GM19239 (cell line): Measurements from ENCODE around the gene KBTBD8.

Experiments
- DNase-seq: peaks from one replicate; pipeline ENCODE4 v3.0.0; 2011; ENCODE audit warnings: low spot score; ENCODE audit not compliant: insufficient read length
- FAIRE-seq: peaks from 2 replicates; lab custom pipeline; 2011; peaks lifted over from hg19 to GRCh38; lab: Jason Lieb, UNC

KBTBD8 gene

DNA sequence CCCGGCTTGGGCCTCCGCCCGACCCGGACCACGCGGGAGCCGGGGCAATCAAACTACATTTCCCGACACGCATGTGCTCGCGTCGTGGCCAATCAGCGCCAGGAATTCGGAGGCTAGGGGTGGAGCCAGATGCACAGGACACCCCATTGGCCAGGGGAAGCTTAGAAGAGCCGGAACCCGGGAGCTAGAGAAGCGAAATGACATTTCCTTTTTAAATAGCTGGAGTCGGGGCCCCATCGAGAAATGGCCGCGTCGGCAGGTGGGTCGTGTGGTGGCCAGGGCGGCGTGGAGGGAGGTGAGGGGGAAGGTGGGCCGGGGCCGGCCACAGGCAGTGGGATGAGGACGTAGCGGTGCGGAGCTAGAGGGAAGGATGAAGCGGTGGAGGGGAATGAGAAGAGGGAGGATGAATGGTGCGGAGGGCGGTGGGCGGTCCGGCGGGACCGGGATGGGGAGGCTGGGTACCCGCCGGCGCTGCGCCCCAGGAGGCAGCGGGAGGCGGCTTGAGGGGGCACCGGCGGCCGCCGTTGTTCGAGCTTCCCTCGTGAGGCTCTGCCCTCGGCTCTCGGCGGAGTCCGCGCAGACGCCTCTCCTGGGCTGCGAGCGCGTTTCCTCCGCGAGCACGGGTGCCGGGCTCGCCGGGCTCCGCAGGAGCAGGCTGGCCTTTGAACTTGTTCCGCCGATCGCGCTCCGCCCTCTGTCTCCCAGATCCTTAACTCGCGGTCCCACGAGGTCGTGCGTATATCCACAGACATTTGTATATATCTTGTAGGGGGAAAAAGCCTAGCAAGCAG lies at the start of gene KBTBD8:
Gene KBTBD8, plus strand, starts transcription at position 195 of the 791 bp plus-strand sequence. Its CDS starts 49 bp downstream, at position 244.
- DNase-seq (peak; percentile 83), FAIRE-seq (peak; percentile 99)

GRCh38 chr3:66948838-66949237 lies 49.3 kb upstream of the KBTBD8 start:
- FAIRE-seq (no peak), DNase-seq (no peak)

GRCh38 chr3:66949898-66950297 lies 48.2 kb upstream of the KBTBD8 start:
- no peak for FAIRE-seq
- DNase-seq: no peak

DNA sequence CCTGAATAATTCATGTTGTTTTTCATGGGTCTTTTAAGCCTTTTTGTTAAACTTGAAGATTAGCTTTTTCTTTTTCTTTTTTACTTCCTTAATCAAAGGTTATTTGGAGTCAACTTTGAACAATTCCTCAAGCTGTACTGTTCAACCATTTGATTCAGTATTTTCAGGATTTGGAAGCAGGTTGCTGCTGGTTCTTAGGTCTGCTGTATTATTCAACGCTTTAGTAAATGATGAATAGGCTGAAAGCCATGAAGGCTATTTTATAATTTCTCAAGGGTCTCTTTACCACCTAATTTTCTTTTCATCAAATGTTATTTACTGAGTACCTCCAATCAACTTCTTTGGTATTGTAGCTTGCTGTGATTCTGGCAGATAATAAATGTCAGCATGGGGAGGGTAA lies 45.8 kb upstream of the KBTBD8 start:
- DNase-seq (no peak), FAIRE-seq (no peak)

GRCh38 chr3:66953934-66954445 lies 44.1 kb upstream of the KBTBD8 start:
- no peak for DNase-seq
- no peak for FAIRE-seq

- FAIRE-seq: no peak
- DNase-seq: no peak
Observed at GRCh38 chr3:66956742-66957141, 41.4 kb upstream of the KBTBD8 start.

DNA sequence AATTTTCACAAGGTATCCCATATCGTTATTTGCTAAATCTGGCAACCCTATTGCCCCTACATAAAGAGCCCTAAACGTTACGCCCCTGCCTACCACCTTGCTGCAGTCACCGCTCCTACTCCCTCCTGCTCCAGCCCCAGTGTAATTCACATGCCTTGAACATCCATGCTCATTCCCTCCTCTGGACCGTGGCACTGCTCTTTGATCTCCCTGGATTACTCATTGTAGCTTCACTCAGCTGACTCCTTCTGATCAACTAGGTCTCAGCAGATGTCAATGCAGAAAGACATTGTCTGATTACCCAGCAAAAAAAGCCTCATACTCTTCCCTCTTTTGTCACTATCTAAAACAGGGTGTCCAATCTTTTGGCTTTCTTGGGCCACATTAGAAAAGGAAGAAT lies 40.7 kb upstream of the KBTBD8 start:
- no peak for FAIRE-seq
- DNase-seq: no peak

GRCh38 chr3:66958067-66958466 lies 40.0 kb upstream of the KBTBD8 start:
- DNase-seq (no peak), FAIRE-seq (no peak)

DNA sequence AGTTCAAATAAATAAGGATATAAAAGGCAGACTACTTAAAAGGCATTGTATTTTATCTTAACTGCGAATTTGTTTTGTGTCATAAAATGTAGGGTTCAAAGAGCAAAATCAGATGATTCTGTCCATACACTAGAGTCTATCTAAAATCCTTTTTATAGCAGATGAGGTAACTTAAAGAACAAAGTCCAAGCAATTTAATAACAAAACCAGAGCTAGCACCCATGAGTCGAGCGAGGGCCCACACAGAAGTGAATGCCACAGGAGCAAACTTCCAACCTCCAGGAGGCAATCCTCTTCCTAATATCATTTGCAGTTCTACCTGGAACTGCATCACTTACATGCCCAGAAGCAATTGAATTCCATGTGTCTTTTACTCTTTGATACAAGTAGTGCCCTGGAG lies 35.4 kb upstream of the KBTBD8 start:
- DNase-seq (no peak), FAIRE-seq (no peak)

- DNase-seq (no peak), FAIRE-seq (no peak)
Observed at GRCh38 chr3:66971245-66971644, 26.9 kb upstream of the KBTBD8 start.

DNA sequence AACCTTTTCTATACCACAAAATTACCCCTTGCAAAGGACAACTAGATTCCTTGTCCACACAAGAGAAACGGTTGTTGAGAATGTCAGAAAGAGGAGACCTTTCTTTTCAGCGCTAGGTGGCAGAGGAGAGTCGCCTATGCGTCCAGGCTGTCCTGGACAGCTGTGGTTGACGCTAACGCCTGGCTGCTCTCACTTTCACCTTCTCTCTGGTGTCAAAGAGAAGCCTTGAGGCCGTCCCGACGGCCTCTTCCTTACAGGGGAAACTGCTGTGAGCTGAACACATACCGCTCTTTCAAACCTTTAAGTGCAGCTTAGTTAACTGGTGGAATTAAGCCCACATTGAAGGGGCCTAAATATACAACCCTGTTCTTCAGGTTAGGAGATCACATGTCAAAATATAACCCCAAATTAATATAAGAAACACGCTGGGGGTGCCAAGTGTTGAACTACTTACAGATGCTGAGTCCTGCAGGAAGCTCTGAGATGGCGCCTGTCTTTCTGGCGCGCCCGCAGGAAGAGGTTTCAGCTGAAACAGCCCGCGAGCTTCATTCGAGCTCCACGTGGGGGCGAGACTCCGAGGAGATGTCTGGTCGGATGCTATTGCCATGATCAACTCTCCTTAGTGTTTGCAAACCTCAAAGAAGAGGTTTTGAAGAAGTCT lies 26.1 kb upstream of the KBTBD8 start:
- DNase-seq: peak; percentile 78
- peak; percentile 93 for FAIRE-seq

GRCh38 chr3:66980791-66981190 lies 17.3 kb upstream of the KBTBD8 start:
- DNase-seq (no peak), FAIRE-seq (no peak)

- FAIRE-seq: no peak
Observed at GRCh38 chr3:66983101-66983500, 15.0 kb upstream of the KBTBD8 start.

DNA sequence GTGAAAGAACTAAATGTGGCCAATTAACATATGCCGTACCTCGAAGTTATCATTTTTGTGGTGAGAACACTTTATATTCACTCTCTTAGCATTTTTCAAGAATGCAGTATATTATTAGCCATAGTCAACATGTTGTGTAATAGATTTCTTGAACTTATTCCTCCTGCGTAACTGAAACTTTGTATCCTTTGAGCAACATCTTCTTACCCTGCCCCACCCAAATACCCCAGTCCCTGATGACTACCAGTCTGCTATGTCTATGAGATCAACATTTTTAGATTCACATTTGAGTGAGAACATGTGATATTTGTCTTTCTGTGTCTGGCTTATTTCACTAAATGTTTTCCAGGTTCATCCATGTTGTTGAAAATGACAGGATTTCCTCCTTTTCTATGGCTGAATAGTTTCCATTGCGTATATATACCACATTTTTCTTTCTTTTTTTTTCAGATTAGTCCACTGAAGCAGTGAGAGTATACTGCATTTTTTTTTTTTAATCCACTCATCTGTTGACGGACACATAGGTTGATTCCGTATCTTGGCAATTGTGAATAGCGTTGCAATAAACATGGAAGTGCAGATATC lies 12.7 kb upstream of the KBTBD8 start:
- no peak for FAIRE-seq
- DNase-seq: no peak

More at GRCh38 chr3:66983101-66983500, 15.0 kb upstream of the KBTBD8 start:
- DNase-seq: no peak

GRCh38 chr3:66986406-66986805 lies 11.7 kb upstream of the KBTBD8 start:
- FAIRE-seq (no peak), DNase-seq (no peak)

- DNase-seq: no peak
- FAIRE-seq: no peak
Observed at GRCh38 chr3:66989241-66989640, 8.9 kb upstream of the KBTBD8 start.

GRCh38 chr3:66989860-66990696 lies 8.0 kb upstream of the KBTBD8 start:
- DNase-seq: peak; percentile 19
- FAIRE-seq: peak; percentile 87

DNA sequence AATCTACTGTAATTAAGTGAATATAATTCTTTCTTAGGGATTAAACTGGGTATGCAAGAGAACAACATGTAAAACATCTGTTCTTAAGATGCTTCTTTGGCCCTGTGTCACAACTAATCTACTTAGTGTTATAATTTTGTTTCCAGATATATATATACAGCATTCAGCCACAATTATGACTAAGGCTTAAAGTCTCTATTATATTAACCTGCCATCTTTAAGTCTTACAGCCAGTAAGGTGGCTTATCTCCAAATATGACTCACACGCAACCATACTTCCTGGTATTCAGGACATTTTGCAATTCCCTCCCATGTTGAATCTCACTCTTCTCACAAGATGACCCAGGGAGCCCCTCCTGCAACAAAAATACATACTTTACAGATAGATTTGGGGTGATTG lies 6.6 kb upstream of the KBTBD8 start:
- no peak for DNase-seq
- FAIRE-seq: no peak

DNA sequence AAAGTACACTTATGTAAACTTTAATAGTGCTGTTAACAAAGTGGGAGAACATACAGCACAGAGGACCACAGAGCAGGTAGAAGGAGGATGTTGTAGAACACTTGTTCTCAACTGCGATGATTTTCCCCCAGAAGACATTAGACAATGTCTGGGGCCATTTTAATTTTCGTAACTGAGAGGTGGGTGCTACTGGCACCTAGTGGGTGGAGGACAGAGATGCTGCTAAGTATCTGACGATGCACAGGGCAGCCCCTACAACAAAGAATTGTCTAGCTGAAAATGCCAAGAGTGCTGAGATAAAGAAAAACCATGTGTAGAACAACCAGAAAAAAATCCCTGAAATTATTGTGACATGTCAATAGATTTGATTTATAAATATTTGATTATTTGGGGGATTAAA lies 5.0 kb upstream of the KBTBD8 start:
- FAIRE-seq (no peak), DNase-seq (no peak)

DNA sequence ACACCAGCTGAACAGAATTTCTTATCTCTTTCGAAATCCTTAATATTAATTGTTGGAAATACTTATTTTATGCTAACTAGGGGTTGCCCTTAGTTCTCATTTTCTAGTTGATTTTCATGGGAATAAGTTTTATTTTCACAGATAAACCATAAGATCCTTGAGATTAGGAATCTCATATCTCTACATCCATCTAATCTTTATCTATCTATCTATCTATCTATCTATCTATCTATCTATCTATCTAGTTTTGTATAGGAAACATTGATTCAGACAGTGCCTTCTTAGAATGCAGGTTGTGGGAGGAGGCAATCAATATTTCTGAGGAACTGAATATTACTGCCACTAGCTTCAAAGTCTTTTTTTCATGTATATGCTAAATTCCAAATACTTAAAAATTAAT lies 3.5 kb upstream of the KBTBD8 start:
- DNase-seq (no peak), FAIRE-seq (no peak)
